ENCODE measurements around the gene GAD2.
A peak's percentile ranks its signal among the peaks of the same experiment; 100 is the strongest.
"Not testable (repeated sequence)": the region's sequence is repeated elsewhere in the genome, so short reads cannot be mapped to it uniquely, and the experiment has no call there.

The GAD2 gene

GRCh38 chr10:26326851-26327250 is 110.3 kb downstream of the GAD2 start:
- DNase-seq, result no peak

- no peak for DNase-seq
Observed at GRCh38 chr10:26327811-26328210, 111.2 kb downstream of the GAD2 start.

GRCh38 chr10:26331371-26331770 is 114.8 kb downstream of the GAD2 start:
- no peak for DNase-seq

- no peak for DNase-seq
Observed at GRCh38 chr10:26334232-26334931, 117.8 kb downstream of the GAD2 start.

DNA sequence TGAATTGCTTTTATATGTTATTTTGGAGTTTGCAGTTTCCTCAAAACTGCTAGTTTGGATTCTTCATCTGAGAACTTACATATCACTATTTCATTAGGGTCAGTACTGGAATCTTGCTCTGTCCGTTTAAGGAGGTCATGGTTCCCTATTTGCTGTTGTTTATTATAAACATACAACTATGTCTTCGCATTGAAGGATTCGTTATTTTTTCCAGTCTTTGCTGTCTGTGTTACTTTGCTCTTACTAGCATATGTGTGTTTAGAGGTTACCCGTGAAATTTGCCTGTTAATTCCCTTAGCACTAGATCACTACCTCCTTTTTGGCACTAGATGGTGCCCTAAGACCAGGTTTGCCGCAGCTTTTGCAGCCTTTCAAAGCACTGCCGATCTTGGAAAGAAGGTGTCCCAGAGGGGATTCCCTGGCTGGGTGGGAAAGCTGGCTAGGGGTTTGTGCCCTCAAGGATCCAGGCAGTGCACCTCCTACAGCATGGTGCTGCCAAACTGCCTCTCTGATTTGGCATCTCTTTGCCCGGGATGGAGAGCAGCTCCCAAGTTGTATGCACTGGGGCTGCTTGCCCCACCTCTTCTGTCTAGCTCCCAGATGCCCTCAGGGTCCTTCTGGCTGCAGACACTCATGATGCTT is 118.5 kb downstream of the GAD2 start:
- peak; percentile 37 for DNase-seq

- no peak for DNase-seq
Observed at GRCh38 chr10:26335574-26336093, 119.1 kb downstream of the GAD2 start.

DNA sequence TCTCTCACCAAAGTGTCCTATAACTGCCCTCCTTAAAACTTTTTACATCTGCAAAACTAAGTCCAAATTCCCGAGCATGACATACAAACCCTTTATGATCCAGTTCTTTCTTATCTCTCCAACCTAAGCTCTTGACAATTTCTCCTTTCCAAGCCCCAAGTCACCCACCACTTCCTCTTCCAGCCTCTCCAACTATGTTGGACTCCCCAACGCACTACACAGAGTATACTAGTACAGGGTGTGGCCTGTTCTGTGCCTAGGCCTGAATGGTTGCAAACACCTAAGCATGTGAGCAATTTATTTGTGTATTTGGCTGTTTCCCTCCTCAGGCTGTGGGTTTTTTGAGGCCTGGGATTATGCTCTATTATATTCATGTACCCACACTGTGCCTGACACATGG is 120.4 kb downstream of the GAD2 start:
- no peak for DNase-seq

DNA sequence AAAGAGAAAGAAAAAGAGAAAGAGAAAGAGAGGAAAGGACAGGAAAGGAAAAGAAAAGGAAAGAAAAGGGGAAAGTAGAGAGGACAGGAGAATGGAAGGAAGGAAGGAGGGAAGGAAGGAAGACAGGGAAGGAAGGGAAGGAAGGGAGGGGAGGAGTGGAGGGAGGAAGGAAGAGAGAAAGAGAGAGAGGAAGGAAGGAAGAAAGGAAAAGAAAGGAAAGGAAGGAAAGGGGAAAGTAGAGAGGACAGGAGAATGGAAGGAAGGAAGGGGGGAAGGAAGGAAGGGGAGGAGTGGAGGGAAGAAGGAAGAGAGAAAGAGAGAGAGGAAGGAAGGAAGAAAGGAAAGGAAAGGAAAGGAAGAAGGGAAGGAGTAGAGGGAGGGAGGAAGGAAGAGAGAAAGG is 125.1 kb downstream of the GAD2 start:
- DNase-seq, result no peak

DNA sequence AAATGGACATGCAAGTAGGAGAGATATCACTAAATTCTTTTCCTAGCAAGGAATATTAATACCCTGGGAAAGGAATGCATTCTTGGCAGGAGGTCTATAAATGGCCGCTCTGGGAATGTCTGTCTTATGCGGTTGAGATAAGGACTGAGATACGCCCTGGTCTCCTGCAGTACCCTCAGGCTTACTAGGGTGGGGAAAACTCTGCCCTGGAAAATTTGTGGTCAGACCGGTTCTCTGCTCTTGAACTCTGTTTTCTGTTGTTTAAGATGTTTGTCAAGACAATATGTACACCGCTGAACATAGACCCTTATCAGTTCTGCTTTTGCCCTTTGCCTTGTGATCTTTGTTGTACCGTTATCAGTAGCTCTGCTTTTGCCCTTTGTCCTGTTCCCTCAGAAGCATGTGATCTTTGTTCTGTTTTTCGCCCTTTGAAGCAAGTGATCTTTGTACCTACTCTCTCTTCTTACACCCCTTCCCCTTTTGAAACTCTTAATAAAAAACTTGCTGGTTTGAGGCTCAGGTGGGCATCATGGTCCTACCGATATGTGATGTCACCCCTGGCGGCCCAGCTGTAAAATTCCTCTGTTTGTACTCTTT is 132.3 kb downstream of the GAD2 start:
- not testable (repeated sequence) for DNase-seq
